ENCODE data around the gene KCNK5.

The KCNK5 gene, protein sequence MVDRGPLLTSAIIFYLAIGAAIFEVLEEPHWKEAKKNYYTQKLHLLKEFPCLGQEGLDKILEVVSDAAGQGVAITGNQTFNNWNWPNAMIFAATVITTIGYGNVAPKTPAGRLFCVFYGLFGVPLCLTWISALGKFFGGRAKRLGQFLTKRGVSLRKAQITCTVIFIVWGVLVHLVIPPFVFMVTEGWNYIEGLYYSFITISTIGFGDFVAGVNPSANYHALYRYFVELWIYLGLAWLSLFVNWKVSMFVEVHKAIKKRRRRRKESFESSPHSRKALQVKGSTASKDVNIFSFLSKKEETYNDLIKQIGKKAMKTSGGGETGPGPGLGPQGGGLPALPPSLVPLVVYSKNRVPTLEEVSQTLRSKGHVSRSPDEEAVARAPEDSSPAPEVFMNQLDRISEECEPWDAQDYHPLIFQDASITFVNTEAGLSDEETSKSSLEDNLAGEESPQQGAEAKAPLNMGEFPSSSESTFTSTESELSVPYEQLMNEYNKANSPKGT

GRCh38 chr6:39228992-39229767 lies at the start of gene KCNK5:
Gene KCNK5, minus strand, starts transcription at chr6:39229475. Its CDS starts 364 bp downstream, at chr6:39229111.
- FAIRE-seq: no peak

GRCh38 chr6:39276379-39276995 lies 47.2 kb upstream of the KCNK5 start:
- FAIRE-seq (no peak), DNase-seq (ENCODE audit: low spot score) (no peak)

More at GRCh38 chr6:39228992-39229767, at the start of gene KCNK5:
- no peak for DNase-seq (ENCODE audit: low spot score)

DNA sequence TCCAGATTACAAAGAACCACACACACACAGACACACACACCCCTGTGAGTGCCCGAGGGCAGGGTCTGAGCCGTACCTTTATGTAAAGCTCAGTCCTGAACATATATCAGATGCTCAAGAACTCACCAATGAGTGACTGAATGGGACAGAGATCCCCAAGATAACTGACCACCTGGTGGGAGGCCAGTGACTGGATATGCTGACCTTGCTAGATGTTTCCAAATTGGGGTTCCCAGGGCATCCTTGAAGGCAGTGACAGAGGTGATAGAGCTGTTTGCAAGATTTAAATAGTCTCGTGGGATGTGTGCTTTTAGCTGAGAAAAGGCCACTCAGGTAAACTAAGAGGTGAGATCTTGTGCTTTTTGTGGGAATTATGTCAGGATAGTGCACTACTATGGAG lies 45.6 kb upstream of the KCNK5 start:
- no peak for FAIRE-seq

GRCh38 chr6:39274471-39274870 lies 45.2 kb upstream of the KCNK5 start:
- FAIRE-seq: no peak
- no peak for DNase-seq (ENCODE audit: low spot score)

More for the DNA sequence above, 45.6 kb upstream of the KCNK5 start:
- DNase-seq (ENCODE audit: low spot score): no peak

- FAIRE-seq (no peak), DNase-seq (ENCODE audit: low spot score) (no peak)
These were observed 44.1 kb upstream of the KCNK5 start for GRCh38 chr6:39273406-39273821.

GRCh38 chr6:39269961-39270360 lies 40.7 kb upstream of the KCNK5 start:
- FAIRE-seq (no peak), DNase-seq (ENCODE audit: low spot score) (no peak)

DNA sequence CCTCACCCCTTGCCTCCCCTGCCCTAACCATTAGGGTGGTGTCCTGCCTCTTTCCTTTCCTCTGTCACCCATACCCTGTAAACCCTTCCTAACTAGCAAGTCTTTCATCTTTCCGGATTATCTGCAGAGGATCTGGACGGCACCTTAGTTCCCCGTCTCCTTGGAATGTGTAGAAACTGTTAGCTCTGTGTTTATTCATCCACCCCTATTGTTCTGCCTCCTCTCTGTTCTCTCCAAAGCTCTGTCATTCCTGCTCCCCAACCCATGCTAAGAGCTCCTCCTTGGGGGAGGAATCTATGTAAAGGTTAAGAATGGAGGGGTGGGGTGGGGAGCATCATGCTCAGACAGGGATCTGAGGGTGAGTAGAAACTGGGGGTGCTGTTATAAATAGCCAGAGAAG lies 39.4 kb upstream of the KCNK5 start:
- FAIRE-seq (no peak), DNase-seq (ENCODE audit: low spot score) (no peak)

- DNase-seq (ENCODE audit: low spot score): no peak
- FAIRE-seq: no peak
These were observed 38.9 kb upstream of the KCNK5 start for GRCh38 chr6:39268171-39268570.

DNA sequence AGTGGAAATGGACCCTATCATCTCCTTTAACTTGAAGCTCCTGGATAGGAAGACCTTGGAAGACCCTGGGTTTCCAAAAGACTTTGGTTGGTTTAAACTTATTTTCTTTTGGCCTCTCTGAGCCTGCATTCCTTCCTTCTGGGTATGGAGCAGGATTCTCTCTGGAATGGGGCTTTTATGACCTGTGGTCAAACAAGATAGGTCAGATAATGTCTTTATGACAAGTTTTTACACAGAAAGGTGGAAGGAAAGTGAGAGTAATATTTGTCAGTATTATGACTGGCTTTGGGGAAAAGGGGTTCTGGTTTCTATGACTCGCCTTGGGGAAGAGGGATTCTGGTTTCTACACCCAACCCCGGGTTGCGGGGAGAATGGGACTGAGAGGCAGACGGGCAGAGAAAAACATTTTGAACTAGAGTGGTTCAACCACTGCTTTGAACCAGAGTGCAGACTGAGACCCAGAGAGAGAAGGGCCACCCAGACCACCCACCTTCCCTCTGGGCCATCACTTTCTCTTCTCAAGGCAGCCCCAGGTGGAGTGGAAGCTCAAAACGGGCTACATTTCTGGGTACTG lies 37.6 kb upstream of the KCNK5 start:
- DNase-seq (ENCODE audit: low spot score) (no peak), FAIRE-seq (no peak)

DNA sequence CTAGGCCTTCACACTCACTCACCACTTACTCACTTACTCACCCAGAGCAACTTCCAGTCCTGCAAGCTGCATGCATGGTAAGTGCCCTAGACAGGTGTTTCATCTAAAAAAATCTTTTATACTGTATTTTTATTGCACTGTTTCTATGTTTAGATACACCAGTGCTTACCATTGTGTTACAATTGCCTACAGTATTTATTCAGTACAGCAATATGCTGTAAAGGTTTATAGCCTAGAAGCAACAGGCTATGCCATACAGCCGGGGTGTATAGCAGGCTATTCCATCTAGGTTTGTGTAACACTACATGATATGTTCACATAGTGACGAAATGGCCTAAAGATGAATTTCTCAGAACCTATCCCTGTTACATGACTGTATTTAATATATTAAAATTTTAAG lies 37.1 kb upstream of the KCNK5 start:
- no peak for FAIRE-seq
- DNase-seq (ENCODE audit: low spot score): no peak

GRCh38 chr6:39263303-39264037 lies 34.2 kb upstream of the KCNK5 start:
- DNase-seq (ENCODE audit: low spot score) (no peak), FAIRE-seq (no peak)

DNA sequence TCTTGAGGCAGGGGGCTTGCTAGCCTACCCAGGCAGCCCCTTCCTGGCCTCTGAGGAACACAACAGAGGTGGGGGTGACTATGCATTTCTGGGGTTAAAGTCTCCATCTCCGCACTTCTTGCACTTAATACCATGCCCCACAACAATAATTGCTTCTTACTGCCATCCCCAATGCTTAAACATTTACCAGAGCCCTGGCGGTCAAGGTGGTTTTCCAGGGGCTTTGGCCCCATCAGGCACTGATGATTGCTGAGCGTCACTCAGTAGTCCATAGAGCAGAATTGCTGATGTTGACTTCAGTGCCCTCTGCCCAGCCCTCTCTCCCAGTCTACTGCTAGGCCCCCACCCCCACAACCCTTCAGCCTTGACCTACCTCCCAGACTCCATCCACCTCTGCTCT lies 32.5 kb upstream of the KCNK5 start:
- FAIRE-seq (no peak), DNase-seq (ENCODE audit: low spot score) (no peak)

DNA sequence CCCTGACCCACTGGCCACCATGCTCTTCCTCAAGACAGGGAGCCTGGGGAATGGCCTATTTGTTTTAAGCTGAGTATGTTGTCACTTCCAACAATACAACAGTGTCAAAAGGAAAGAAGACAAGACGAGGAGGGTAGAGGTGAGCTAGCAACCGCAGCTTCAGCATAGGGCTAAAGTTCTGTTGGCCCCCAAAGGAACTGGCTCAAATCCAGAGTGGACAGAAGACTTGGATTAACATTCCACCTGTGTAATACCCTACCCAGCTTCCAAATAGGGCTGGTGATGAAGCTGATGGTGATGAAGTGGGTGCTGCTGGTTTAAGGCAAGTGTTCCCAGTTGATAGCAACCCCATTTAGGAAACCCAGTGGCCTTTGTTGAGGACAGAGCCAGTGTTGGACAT lies 31.7 kb upstream of the KCNK5 start:
- DNase-seq (ENCODE audit: low spot score) (no peak), FAIRE-seq (no peak)

DNA sequence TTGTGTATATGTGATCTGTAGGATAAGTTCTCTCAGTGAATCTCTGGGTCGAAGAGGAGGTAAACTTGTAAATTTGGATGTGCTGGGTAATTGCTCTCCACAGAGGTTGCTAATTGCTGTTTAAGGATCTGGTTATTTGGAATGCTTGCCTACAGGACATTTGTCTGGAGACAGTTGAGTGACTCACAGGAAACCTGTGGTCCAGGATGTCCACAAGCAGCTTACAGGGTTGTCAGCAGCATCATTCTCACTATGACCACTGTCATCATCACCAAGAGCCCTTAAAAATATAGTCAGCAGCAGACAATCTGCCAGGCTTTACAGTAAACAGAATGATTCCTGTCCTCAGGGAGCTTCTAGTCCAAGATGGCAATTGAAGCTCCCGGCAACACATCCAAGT lies 31.2 kb upstream of the KCNK5 start:
- FAIRE-seq: no peak
- no peak for DNase-seq (ENCODE audit: low spot score)

DNA sequence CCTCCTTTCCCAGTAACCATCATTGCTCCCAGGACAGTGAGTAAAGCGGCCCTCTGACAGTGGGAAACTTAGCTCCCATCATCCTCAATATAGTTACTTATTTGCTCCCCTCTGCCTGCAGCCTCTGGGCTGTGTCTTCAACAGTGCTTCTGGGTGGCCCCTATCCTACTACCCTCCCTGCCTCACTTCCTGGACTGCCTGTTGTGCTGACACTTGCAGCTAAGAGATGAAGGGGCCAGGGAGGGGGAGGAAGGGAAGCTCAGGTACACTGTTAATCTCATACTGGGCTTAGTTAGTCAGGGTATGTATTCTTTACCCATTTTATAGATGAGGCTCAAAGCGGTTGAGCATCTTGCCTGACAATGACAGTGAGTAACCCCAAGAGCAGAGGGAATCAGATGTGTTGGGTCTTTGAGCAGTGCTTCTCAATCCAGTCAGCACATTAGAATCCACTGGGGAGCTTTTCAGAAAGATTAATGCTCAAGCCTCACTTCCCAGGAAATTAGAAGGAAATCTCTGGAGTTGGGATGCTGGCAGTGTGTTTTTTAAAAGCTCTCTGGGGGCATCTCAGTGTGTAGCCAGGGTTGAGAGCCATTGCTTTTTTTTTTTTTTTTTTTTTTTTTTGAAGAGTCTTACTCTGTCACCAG lies 27.1 kb upstream of the KCNK5 start:
- FAIRE-seq: no peak

GRCh38 chr6:39254999-39255535 lies 25.8 kb upstream of the KCNK5 start:
- DNase-seq (ENCODE audit: low spot score): no peak
- FAIRE-seq: no peak

More for the DNA sequence above, 27.1 kb upstream of the KCNK5 start:
- DNase-seq (ENCODE audit: low spot score): no peak

GRCh38 chr6:39251406-39251805 lies 22.1 kb upstream of the KCNK5 start:
- DNase-seq (ENCODE audit: low spot score) (peak; percentile 4), FAIRE-seq (no peak)

DNA sequence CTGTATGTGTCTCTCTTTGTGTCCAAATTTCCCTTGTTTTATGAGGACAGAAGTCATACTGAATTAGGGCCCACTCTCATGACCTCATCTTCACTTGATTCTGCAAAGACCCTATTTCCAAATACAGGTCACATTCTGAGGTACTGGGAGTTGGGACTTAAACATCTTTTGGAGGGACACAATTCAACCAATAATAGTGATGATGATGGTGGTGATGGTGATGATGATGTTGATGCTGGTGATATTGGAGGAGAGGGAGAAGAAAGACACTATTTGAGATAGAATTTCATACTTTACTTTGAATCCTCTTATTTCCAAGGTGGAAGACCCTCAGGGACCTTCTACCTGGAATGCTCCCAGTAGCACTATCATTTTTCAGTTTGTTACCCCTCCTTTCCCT lies 21.2 kb upstream of the KCNK5 start:
- FAIRE-seq: no peak
- DNase-seq (ENCODE audit: low spot score): no peak

DNA sequence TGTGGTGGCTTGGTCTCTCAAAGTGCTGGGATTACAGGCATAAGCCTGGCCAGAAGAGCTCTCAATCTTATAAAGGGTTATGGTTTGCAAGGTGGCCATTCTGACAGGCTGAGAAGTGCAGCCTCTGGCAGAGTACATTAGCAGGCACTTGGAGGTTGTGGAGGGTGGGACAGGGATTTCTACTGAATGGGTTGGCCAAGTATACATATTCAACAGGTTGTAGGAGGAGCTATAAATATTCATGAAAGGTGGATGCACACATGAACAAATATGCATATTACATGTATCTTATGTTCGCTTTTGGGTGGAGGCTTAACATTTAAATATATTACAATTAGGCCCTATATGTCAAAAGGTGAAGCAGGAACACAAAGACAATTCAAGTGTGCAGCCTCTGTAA lies 20.0 kb upstream of the KCNK5 start:
- FAIRE-seq (no peak), DNase-seq (ENCODE audit: low spot score) (no peak)

DNA sequence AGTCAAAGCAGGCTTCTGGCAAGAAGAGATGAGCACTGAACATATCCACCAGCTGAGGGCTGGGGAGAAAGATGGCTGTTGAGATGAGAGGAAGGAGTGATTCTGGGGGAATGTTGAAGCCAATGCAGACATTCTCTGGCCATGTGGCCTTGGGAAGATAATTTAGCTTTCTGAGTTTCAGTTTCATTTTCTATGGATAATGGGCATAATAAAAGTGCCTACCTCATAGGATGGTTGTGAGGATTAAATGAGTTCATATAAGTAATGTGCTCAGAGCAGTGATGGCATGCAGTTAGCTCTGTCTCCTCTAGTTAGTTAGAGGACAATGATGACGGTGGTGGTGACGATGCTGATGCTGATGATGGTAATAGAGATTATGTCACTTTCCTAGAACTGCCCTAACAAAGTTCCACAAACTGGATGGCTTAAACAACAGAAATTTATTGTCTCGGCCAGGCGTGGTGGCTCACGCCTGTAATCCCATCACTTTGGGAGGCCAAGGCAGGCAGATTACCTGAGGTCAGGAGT lies 18.5 kb upstream of the KCNK5 start:
- DNase-seq (ENCODE audit: low spot score) (no peak), FAIRE-seq (no peak)

Measured in RCC 7860 (cell line).